Colon (tissue), 2 donors: ENCODE results near the gene SERPINA3.

Source experiments
- FAIRE-seq: peaks from 2 replicates; lab custom pipeline; 2012; peaks lifted over from hg19 to GRCh38; lab: Jason Lieb, UNC
- donor health status: control.
- donor health status: control.

The SERPINA3 gene

GRCh38 chr14:94655169-94655710 lies 43.0 kb downstream of the SERPINA3 start:
- no peak for FAIRE-seq

GRCh38 chr14:94656043-94656442 lies 43.9 kb downstream of the SERPINA3 start:
- no peak for FAIRE-seq

- FAIRE-seq: no peak
Observed at GRCh38 chr14:94659256-94659655, 47.1 kb downstream of the SERPINA3 start.

- no peak for FAIRE-seq
Observed at GRCh38 chr14:94659901-94660300, 47.7 kb downstream of the SERPINA3 start.

GRCh38 chr14:94660306-94660946 lies 48.2 kb downstream of the SERPINA3 start:
- FAIRE-seq: no peak

GRCh38 chr14:94663538-94663937 lies 51.3 kb downstream of the SERPINA3 start:
- FAIRE-seq: no peak

- no peak for FAIRE-seq
Observed at GRCh38 chr14:94663965-94664704, 51.9 kb downstream of the SERPINA3 start.

GRCh38 chr14:94665121-94665520 lies 52.9 kb downstream of the SERPINA3 start:
- FAIRE-seq: no peak

- FAIRE-seq: peak; percentile 96
Observed at GRCh38 chr14:94665544-94665943, 53.4 kb downstream of the SERPINA3 start.

- FAIRE-seq: no peak
Observed at GRCh38 chr14:94670692-94671285, 58.6 kb downstream of the SERPINA3 start.

- no peak for FAIRE-seq
Observed at GRCh38 chr14:94671870-94672444, 59.8 kb downstream of the SERPINA3 start.

- no peak for FAIRE-seq
Observed at GRCh38 chr14:94673071-94673470, 60.9 kb downstream of the SERPINA3 start.
